Fibroblast of the aortic adventitia (primary cell): ENCODE results near the gene PHAX. TPM values are rescaled to one million over a fixed set of nuclear protein-coding genes. Genes with fewer than 3 reads are reported as not detected.
A peak's percentile ranks its signal among the peaks of the same experiment; 100 is the strongest.

Source experiments
- DNase-seq: peaks from one replicate; pipeline ENCODE4 v3.0.0-alpha.2; 2010; ENCODE audit warnings: low read depth
- H3K4me3 ChIP-seq: 2 replicates; pipeline ENCODE4 v1.5.1; 2011; ENCODE audit warnings: low read depth, mild to moderate bottlenecking, control low read depth, low read length, moderate library complexity
- CTCF ChIP-seq: IDR thresholded peaks from 2 replicates; pipeline ENCODE4 v1.5.1; 2011; ENCODE audit warnings: mild to moderate bottlenecking, low read length, control low read depth, inconsistent platforms; ENCODE audit not compliant: insufficient read depth
- total RNA-seq: library from RNA; depleted of rRNA; stranded (reverse); fragments of >200 nt; gene quantifications from 2 replicates; pipeline ENCODE4 v1.2.3, GENCODE V29; 2012; ENCODE audit warnings: low replicate concordance

PHAX gene
- total RNA-seq, 1 donor = 73.2 TPM

- no peak overlapping the region for H3K4me3 ChIP-seq
- TF ChIP-seq CTCF = no peak
- peak; percentile 77 for DNase-seq
Observed at GRCh38 chr5:126624534-126624933, 23.8 kb downstream of the PHAX start.

- no peak overlapping the region for H3K4me3 ChIP-seq
- no peak for DNase-seq
- TF ChIP-seq CTCF = no peak
Observed at GRCh38 chr5:126628102-126628501, 27.4 kb downstream of the PHAX start.

- TF ChIP-seq CTCF = no peak
- no peak for DNase-seq
Observed at GRCh38 chr5:126631920-126632319, 31.2 kb downstream of the PHAX start.

GRCh38 chr5:126633552-126633951, 32.8 kb downstream of the PHAX start:
- H3K4me3 ChIP-seq = no peak overlapping the region
- no peak for TF ChIP-seq CTCF
- no peak for DNase-seq

More at GRCh38 chr5:126631920-126632319, 31.2 kb downstream of the PHAX start:
- no peak overlapping the region for H3K4me3 ChIP-seq

- no peak for DNase-seq
- no peak for TF ChIP-seq CTCF
- no peak overlapping the region for H3K4me3 ChIP-seq
Observed at GRCh38 chr5:126635585-126635984, 34.8 kb downstream of the PHAX start.

- no peak for TF ChIP-seq CTCF
- H3K4me3 ChIP-seq = no peak overlapping the region
Observed at GRCh38 chr5:126636956-126637355, 36.2 kb downstream of the PHAX start.

GRCh38 chr5:126640866-126641265, 40.1 kb downstream of the PHAX start:
- H3K4me3 ChIP-seq = no peak overlapping the region
- TF ChIP-seq CTCF = no peak
- no peak for DNase-seq

More at GRCh38 chr5:126636956-126637355, 36.2 kb downstream of the PHAX start:
- no peak for DNase-seq
